SJCRH30 (cell line): ENCODE results near the gene CCR9. TPM values are rescaled to one million over a fixed set of nuclear protein-coding genes. Genes with fewer than 3 reads are reported as not detected.

Experiments used
- DNase-seq, 2 experiments: peaks; one replicate each; pipeline ENCODE4 v3.0.0-alpha.2; 2015 to 2020
- H3K27ac ChIP-seq: fragments of 250-450 bp; sonication (Bioruptor Pico); 2 replicates; pipeline ENCODE4 v1.5.1; 2020; ENCODE audit warnings: mild to moderate bottlenecking, moderate library complexity
- H3K27me3 ChIP-seq: fragments of 250-450 bp; sonication (Bioruptor Pico); 2 replicates; pipeline ENCODE4 v1.5.1; 2020; ENCODE audit warnings: mild to moderate bottlenecking, moderate library complexity
- H3K36me3 ChIP-seq: fragments of 250-450 bp; sonication (Bioruptor Pico); 2 replicates; pipeline ENCODE4 v1.5.1; 2020; ENCODE audit warnings: mild to moderate bottlenecking, moderate library complexity
- H3K4me1 ChIP-seq: fragments of 250-450 bp; sonication (Bioruptor Pico); 2 replicates; pipeline ENCODE4 v1.5.1; 2020; ENCODE audit warnings: mild to moderate bottlenecking, moderate library complexity
- H3K4me3 ChIP-seq: fragments of 250-450 bp; sonication (Bioruptor Pico); 2 replicates; pipeline ENCODE4 v1.5.1; 2020; ENCODE audit warnings: mild to moderate bottlenecking, moderate library complexity
- H3K9me3 ChIP-seq: fragments of 250-450 bp; sonication (Bioruptor Pico); replicated peaks from 2 replicates; pipeline ENCODE4 v1.5.1; 2020; ENCODE audit warnings: mild to moderate bottlenecking, moderate library complexity
- total RNA-seq: library from RNA; depleted of rRNA; stranded (reverse); fragments of >200 nt; shearing (Covaris generic); gene quantifications from 2 replicates; pipeline ENCODE4 v1.2.3, GENCODE V29; 2014

The CCR9 gene
- total RNA-seq, 1 experiment from 2014 or later = not detected

GRCh38 chr3:45927881-45928280 lies 41.5 kb downstream of the CCR9 start:
- Histone ChIP-seq H3K27ac (no peak overlapping the region), H3K4me1 (no peaks in the 10 kb centered on the region), H3K27me3 (no peaks in the 10 kb centered on the region), H3K36me3 (no peaks in the 10 kb centered on the region), H3K9me3 (no peaks in the 10 kb centered on the region), H3K4me3 (no peak overlapping the region)
- no peak for DNase-seq

- Histone ChIP-seq H3K27ac (no peak overlapping the region), H3K27me3 (no peaks in the 10 kb centered on the region), H3K4me3 (no peak overlapping the region), H3K4me1 (no peaks in the 10 kb centered on the region), H3K9me3 (no peaks in the 10 kb centered on the region), H3K36me3 (no peaks in the 10 kb centered on the region)
- DNase-seq = peak; percentile 41 to 69
These were observed 42.8 kb downstream of the CCR9 start for GRCh38 chr3:45929042-45929679.

GRCh38 chr3:45931496-45931895 lies 45.2 kb downstream of the CCR9 start:
- DNase-seq = no peak
- H3K27ac ChIP-seq = no peak overlapping the region
- no peaks in the 10 kb centered on the region for H3K27me3 ChIP-seq
- H3K36me3 ChIP-seq = no peaks in the 10 kb centered on the region
- H3K4me1 ChIP-seq = no peaks in the 10 kb centered on the region
- no peak overlapping the region for H3K4me3 ChIP-seq
- no peaks in the 10 kb centered on the region for H3K9me3 ChIP-seq

GRCh38 chr3:45932112-45932511 lies 45.8 kb downstream of the CCR9 start:
- Histone ChIP-seq H3K9me3 (no peaks in the 10 kb centered on the region), H3K4me1 (no peaks in the 10 kb centered on the region), H3K36me3 (no peaks in the 10 kb centered on the region), H3K4me3 (no peak overlapping the region), H3K27me3 (no peaks in the 10 kb centered on the region), H3K27ac (no peak overlapping the region)
- DNase-seq = no peak

GRCh38 chr3:45933591-45933990 lies 47.2 kb downstream of the CCR9 start:
- no peaks in the 10 kb centered on the region for H3K27me3 ChIP-seq
- H3K36me3 ChIP-seq = no peaks in the 10 kb centered on the region
- no peak overlapping the region for H3K27ac ChIP-seq

GRCh38 chr3:45936261-45936660 lies 49.9 kb downstream of the CCR9 start:
- Histone ChIP-seq H3K27ac (no peak overlapping the region), H3K27me3 (no peaks in the 10 kb centered on the region), H3K4me3 (no peak overlapping the region), H3K9me3 (no peaks in the 10 kb centered on the region), H3K4me1 (no peaks in the 10 kb centered on the region), H3K36me3 (no peaks in the 10 kb centered on the region)
- no peak for DNase-seq

More at GRCh38 chr3:45933591-45933990, 47.2 kb downstream of the CCR9 start:
- Histone ChIP-seq H3K4me1 (no peaks in the 10 kb centered on the region), H3K9me3 (no peaks in the 10 kb centered on the region), H3K4me3 (no peak overlapping the region)
- no peak for DNase-seq

- Histone ChIP-seq H3K27ac (no peak overlapping the region), H3K4me3 (no peak overlapping the region), H3K9me3 (no peaks in the 10 kb centered on the region), H3K36me3 (no peaks in the 10 kb centered on the region), H3K4me1 (peaks cover 8% of the 10 kb centered on the region), H3K27me3 (no peaks in the 10 kb centered on the region)
- no peak for DNase-seq
These were observed 51.1 kb downstream of the CCR9 start for GRCh38 chr3:45937206-45938042.

- no peak for DNase-seq
- Histone ChIP-seq H3K4me1 (peaks cover 12% of the 10 kb centered on the region), H3K36me3 (no peaks in the 10 kb centered on the region)
These were observed 51.7 kb downstream of the CCR9 start for GRCh38 chr3:45938043-45938435.

GRCh38 chr3:45938864-45939263 lies 52.5 kb downstream of the CCR9 start:
- H3K4me3 ChIP-seq = no peak overlapping the region
- DNase-seq = peak; percentile 72 to 88
- H3K27me3 ChIP-seq = no peaks in the 10 kb centered on the region
- no peaks in the 10 kb centered on the region for H3K36me3 ChIP-seq
- no peaks in the 10 kb centered on the region for H3K9me3 ChIP-seq
- no peak overlapping the region for H3K27ac ChIP-seq
- peaks cover 12% of the 10 kb centered on the region for H3K4me1 ChIP-seq

More at GRCh38 chr3:45938043-45938435, 51.7 kb downstream of the CCR9 start:
- no peak overlapping the region for H3K27ac ChIP-seq
- no peak overlapping the region for H3K4me3 ChIP-seq
- H3K9me3 ChIP-seq = no peaks in the 10 kb centered on the region
- no peaks in the 10 kb centered on the region for H3K27me3 ChIP-seq

- Histone ChIP-seq H3K36me3 (no peaks in the 10 kb centered on the region), H3K4me1 (peaks cover 12% of the 10 kb centered on the region), H3K27me3 (no peaks in the 10 kb centered on the region), H3K27ac (no peak overlapping the region), H3K4me3 (no peak overlapping the region), H3K9me3 (no peaks in the 10 kb centered on the region)
- DNase-seq = no peak
These were observed 53.0 kb downstream of the CCR9 start for GRCh38 chr3:45939341-45939771.

- Histone ChIP-seq H3K27ac (no peak overlapping the region), H3K4me1 (peaks cover 12% of the 10 kb centered on the region), H3K4me3 (no peak overlapping the region), H3K36me3 (no peaks in the 10 kb centered on the region), H3K9me3 (no peaks in the 10 kb centered on the region), H3K27me3 (no peaks in the 10 kb centered on the region)
- DNase-seq = no peak
These were observed 53.8 kb downstream of the CCR9 start for GRCh38 chr3:45940004-45940780.

GRCh38 chr3:45940781-45941365 lies 54.5 kb downstream of the CCR9 start:
- Histone ChIP-seq H3K4me1 (peaks cover 12% of the 10 kb centered on the region), H3K36me3 (no peaks in the 10 kb centered on the region), H3K4me3 (no peak overlapping the region), H3K27me3 (no peaks in the 10 kb centered on the region), H3K9me3 (no peaks in the 10 kb centered on the region), H3K27ac (no peak overlapping the region)
- DNase-seq = no peak

- Histone ChIP-seq H3K27ac (no peak overlapping the region), H3K9me3 (no peaks in the 10 kb centered on the region), H3K36me3 (no peaks in the 10 kb centered on the region), H3K4me3 (no peak overlapping the region), H3K27me3 (no peaks in the 10 kb centered on the region), H3K4me1 (peaks cover 12% of the 10 kb centered on the region)
- DNase-seq = peak; percentile 65 to 66
These were observed 55.9 kb downstream of the CCR9 start for GRCh38 chr3:45942051-45942825.

- Histone ChIP-seq H3K4me1 (peaks cover 12% of the 10 kb centered on the region), H3K36me3 (no peaks in the 10 kb centered on the region), H3K27ac (no peak within 1 kb of the TSS), H3K4me3 (no peak within 1 kb of the TSS), H3K27me3 (no peaks in the 10 kb centered on the region), H3K9me3 (no peaks in the 10 kb centered on the region)
- no peak for DNase-seq
These were observed 57.0 kb downstream of the CCR9 start, which contains the start of gene CXCR6 for GRCh38 chr3:45943207-45943846. CXCR6 (plus strand) TSS chr3:45943464; CDS start chr3:45946482, 3,018 bp downstream.
